Measurements from ENCODE around the gene ZNF787. TPM values are rescaled to one million over a fixed set of nuclear protein-coding genes. Genes with fewer than 3 reads are reported as not detected.

ZNF787 gene
- total RNA-seq, 1 experiment from 2014 or later = 51.0 TPM

DNA sequence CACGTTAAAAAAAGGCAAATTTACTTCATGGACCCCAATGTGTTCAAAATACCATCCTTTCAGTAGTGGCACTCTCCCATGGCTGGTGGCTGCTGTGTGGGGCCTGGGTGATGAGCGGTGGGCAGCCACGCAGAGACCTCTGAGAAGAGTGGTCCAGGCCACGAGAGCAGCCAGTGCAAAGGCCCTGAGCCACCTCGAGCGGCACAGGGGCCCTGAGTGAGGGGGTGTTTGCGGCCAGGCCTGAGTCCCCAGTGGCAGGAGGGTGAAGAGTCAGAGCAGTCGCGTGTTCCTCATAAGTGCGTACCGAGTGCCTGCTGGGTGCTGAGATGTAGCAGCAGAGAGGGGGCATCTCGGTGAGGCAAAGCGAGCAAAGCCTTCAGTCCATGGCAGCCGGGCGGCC is 27.0 kb upstream of the ZNF787 start:
- Histone ChIP-seq H3K36me3 (ENCODE audit: insufficient read depth, low read length, poor library complexity, severe bottlenecking) (peaks cover 4% of the 10 kb centered on the region), H3K27me3 (replicated peaks; ENCODE audit: insufficient read depth, low read depth, low read length, poor library complexity) (no peaks in the 10 kb centered on the region), H3K27ac (ENCODE audit: low read depth, low read length, poor library complexity, severe bottlenecking) (no peak overlapping the region), H3K4me1 (ENCODE audit: insufficient read depth, low read length, poor library complexity, severe bottlenecking) (no peaks in the 10 kb centered on the region), H3K9me3 (ENCODE audit: low read depth, low read length, poor library complexity, severe bottlenecking) (no peaks in the 10 kb centered on the region), H3K4me3 (ENCODE audit: low read depth, low read length, poor library complexity, severe bottlenecking) (no peak overlapping the region)
- CTCF ChIA-PET = no interaction called here
- TF ChIP-seq, protein P1, sequence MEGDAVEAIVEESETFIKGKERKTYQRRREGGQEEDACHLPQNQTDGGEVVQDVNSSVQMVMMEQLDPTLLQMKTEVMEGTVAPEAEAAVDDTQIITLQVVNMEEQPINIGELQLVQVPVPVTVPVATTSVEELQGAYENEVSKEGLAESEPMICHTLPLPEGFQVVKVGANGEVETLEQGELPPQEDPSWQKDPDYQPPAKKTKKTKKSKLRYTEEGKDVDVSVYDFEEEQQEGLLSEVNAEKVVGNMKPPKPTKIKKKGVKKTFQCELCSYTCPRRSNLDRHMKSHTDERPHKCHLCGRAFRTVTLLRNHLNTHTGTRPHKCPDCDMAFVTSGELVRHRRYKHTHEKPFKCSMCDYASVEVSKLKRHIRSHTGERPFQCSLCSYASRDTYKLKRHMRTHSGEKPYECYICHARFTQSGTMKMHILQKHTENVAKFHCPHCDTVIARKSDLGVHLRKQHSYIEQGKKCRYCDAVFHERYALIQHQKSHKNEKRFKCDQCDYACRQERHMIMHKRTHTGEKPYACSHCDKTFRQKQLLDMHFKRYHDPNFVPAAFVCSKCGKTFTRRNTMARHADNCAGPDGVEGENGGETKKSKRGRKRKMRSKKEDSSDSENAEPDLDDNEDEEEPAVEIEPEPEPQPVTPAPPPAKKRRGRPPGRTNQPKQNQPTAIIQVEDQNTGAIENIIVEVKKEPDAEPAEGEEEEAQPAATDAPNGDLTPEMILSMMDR (conservative IDR thresholded peaks at IDR 0.05; ENCODE audit: low read depth, low read length) = no peak
- TF ChIP-seq EZH2 (IDR thresholded peaks at IDR 0.05; ENCODE audit: borderline replicate concordance, low read depth, low read length, poor library complexity, severe bottlenecking) = no peak
- POLR2A ChIA-PET (ENCODE audit: low non-redundant PET) = no interaction called here
- no TSS peak for BruUV-seq (replicated peaks)
- no peak for DNase-seq (ENCODE audit: low spot score)
- intact Hi-C loops (cut with micrococcal nuclease; ENCODE audit: unreplicated experiment) = no loop called here

DNA sequence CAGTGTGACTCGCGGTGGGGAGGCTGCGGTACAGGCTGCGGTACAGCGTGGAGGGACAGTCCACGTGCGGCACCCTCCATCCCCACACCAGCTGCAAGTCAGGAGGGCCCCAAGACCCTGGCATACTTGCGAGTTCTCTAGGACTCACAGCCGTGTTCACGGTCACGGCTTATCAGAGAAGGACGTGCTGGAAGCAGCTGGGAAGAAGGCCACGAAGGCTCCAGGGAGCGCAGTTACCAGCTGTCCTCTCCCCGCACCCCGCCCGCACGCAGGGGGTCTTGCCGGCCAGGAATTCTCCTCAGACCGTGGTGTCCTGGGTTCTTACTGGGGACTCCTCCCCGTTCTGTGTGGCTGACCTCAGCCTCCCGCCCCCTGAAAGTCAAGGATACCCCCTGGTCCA is 26.2 kb upstream of the ZNF787 start:
- TF ChIP-seq EZH2 (IDR thresholded peaks at IDR 0.05; ENCODE audit: borderline replicate concordance, low read depth, low read length, poor library complexity, severe bottlenecking) = no peak
- TF ChIP-seq, protein P1 (conservative IDR thresholded peaks at IDR 0.05; ENCODE audit: low read depth, low read length) = no peak
- CTCF ChIA-PET = no interaction called here
- Histone ChIP-seq H3K4me1 (ENCODE audit: insufficient read depth, low read length, poor library complexity, severe bottlenecking) (no peaks in the 10 kb centered on the region), H3K36me3 (ENCODE audit: insufficient read depth, low read length, poor library complexity, severe bottlenecking) (peaks cover 4% of the 10 kb centered on the region), H3K4me3 (ENCODE audit: low read depth, low read length, poor library complexity, severe bottlenecking) (no peak overlapping the region), H3K9me3 (ENCODE audit: low read depth, low read length, poor library complexity, severe bottlenecking) (no peaks in the 10 kb centered on the region), H3K27ac (ENCODE audit: low read depth, low read length, poor library complexity, severe bottlenecking) (no peak overlapping the region), H3K27me3 (replicated peaks; ENCODE audit: insufficient read depth, low read depth, low read length, poor library complexity) (no peaks in the 10 kb centered on the region)
- POLR2A ChIA-PET (ENCODE audit: low non-redundant PET) = no interaction called here
- no peak for DNase-seq (ENCODE audit: low spot score)
- BruUV-seq (replicated peaks) = no TSS peak
- intact Hi-C loops (cut with micrococcal nuclease; ENCODE audit: unreplicated experiment) = no loop called here

DNA sequence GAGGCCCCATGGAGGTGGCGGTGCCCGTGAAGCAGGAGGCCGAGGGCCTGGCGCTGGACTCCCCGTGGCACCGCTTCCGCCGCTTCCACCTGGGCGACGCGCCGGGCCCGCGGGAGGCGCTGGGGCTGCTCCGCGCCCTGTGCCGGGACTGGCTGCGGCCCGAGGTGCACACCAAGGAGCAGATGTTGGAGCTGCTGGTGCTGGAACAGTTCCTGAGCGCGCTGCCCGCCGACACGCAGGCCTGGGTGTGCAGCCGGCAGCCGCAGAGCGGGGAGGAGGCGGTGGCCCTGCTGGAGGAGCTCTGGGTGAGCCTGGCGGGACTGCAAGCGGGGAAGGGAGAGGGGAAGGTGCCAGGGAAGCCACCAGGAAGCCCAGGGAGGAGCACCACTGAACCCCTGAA is 25.8 kb upstream of the ZNF787 start:
- Histone ChIP-seq H3K9me3 (ENCODE audit: low read depth, low read length, poor library complexity, severe bottlenecking) (no peaks in the 10 kb centered on the region), H3K27me3 (replicated peaks; ENCODE audit: insufficient read depth, low read depth, low read length, poor library complexity) (no peaks in the 10 kb centered on the region), H3K36me3 (ENCODE audit: insufficient read depth, low read length, poor library complexity, severe bottlenecking) (peaks cover 4% of the 10 kb centered on the region), H3K27ac (ENCODE audit: low read depth, low read length, poor library complexity, severe bottlenecking) (no peak overlapping the region), H3K4me3 (ENCODE audit: low read depth, low read length, poor library complexity, severe bottlenecking) (no peak overlapping the region), H3K4me1 (ENCODE audit: insufficient read depth, low read length, poor library complexity, severe bottlenecking) (no peaks in the 10 kb centered on the region)
- POLR2A ChIA-PET (ENCODE audit: low non-redundant PET) = no interaction called here
- BruUV-seq (replicated peaks) = no TSS peak
- TF ChIP-seq EZH2 (IDR thresholded peaks at IDR 0.05; ENCODE audit: borderline replicate concordance, low read depth, low read length, poor library complexity, severe bottlenecking) = no peak
- TF ChIP-seq, protein P1 (conservative IDR thresholded peaks at IDR 0.05; ENCODE audit: low read depth, low read length) = no peak
- CTCF ChIA-PET = no interaction called here
- intact Hi-C loops (cut with micrococcal nuclease; ENCODE audit: unreplicated experiment) = no loop called here
- DNase-seq (ENCODE audit: low spot score) = no peak
